ENCODE measurements around the gene CSPG4.
"Not testable (repeated sequence)": the region's sequence is repeated elsewhere in the genome, so short reads cannot be mapped to it uniquely, and the experiment has no call there.

Gene CSPG4

DNA sequence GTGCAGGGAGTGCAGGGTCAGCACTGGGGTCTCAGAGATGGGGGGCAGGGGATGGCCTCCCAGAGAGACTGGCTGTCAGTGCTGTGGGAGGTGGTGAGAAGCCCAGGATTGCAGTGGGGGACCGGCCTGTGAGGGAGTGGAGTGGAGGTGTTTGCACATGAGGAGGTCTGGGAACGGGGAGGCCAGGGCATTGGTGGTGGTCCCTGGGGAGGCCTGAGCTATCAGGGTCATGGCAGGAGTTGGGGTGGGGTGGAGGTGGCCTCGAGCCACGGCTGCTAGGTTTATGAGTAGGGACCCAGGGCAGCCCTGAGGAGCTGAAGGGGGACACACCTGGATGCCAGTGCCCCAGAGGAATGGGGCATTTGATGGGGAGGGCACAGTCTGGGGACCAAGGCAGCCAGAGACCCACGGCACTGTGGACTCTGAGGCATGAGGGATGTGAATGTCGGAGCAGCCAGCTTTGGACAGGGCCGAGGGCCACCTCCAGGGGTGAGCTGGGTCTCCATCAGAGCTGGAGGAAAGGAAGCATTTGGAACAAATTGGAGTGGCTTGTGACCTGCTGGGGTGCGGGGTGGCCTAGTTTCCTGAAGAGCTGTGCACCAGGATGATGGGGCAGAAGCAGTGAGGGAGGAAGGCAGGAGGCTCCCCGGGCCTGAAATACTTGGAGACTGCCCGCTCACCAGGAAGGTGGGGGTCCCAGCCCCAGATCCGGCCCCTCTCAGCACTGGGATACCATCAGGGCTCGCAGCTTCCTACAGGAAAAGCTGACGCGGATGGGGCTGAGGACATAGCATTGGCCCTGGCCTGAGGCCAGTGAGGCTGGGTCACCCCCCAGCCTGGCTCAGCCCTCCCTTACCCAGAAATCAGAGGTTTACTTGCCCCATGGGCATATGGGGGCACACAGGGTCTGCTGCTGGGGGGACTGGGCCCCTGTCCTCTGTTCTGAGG is 9.5 kb upstream of the CSPG4 start:
- 92 to 93% methylated on average over 14 of the region's 14 CpGs for WGBS, 2 experiments
- Histone ChIP-seq H3K27ac (ENCODE audit: insufficient read depth, low read depth, low read length, poor library complexity, severe bottlenecking) (no peak overlapping the region), H3K9me3 (ENCODE audit: control insufficient read depth, low read length) (no peaks in the 10 kb centered on the region), H3K36me3 (ENCODE audit: control insufficient read depth, insufficient read depth, low read length) (no peaks in the 10 kb centered on the region), H3K4me3 (ENCODE audit: insufficient read depth, low read depth, low read length) (no peak overlapping the region), H3K4me1 (ENCODE audit: control insufficient read depth, insufficient read depth, low read length) (peaks cover 10% of the 10 kb centered on the region), H3K27me3 (ENCODE audit: control insufficient read depth, insufficient read depth, low read length, poor library complexity, severe bottlenecking) (no peaks in the 10 kb centered on the region)

- no peak overlapping the region for H3K4me3 ChIP-seq (ENCODE audit: insufficient read depth, low read depth, low read length)
- no peak overlapping the region for H3K27ac ChIP-seq (ENCODE audit: insufficient read depth, low read depth, low read length, poor library complexity, severe bottlenecking)
- H3K9me3 ChIP-seq (ENCODE audit: control insufficient read depth, low read length), result no peaks in the 10 kb centered on the region
- WGBS, 2 experiments, result 93% methylated on average over 12 of the region's 12 CpGs
- H3K27me3 ChIP-seq (ENCODE audit: control insufficient read depth, insufficient read depth, low read length, poor library complexity, severe bottlenecking), result no peaks in the 10 kb centered on the region
- peaks cover 10% of the 10 kb centered on the region for H3K4me1 ChIP-seq (ENCODE audit: control insufficient read depth, insufficient read depth, low read length)
- no peaks in the 10 kb centered on the region for H3K36me3 ChIP-seq (ENCODE audit: control insufficient read depth, insufficient read depth, low read length)
Measured at GRCh38 chr15:75721480-75721922, 8.9 kb upstream of the CSPG4 start.

- Histone ChIP-seq H3K4me1 (ENCODE audit: control insufficient read depth, insufficient read depth, low read length) (peaks cover 10% of the 10 kb centered on the region), H3K9me3 (ENCODE audit: control insufficient read depth, low read length) (no peaks in the 10 kb centered on the region), H3K36me3 (ENCODE audit: control insufficient read depth, insufficient read depth, low read length) (no peaks in the 10 kb centered on the region), H3K4me3 (ENCODE audit: insufficient read depth, low read depth, low read length) (no peak overlapping the region), H3K27ac (ENCODE audit: insufficient read depth, low read depth, low read length, poor library complexity, severe bottlenecking) (no peak overlapping the region), H3K27me3 (ENCODE audit: control insufficient read depth, insufficient read depth, low read length, poor library complexity, severe bottlenecking) (no peaks in the 10 kb centered on the region)
- 50 to 51% methylated on average over 10 of the region's 10 CpGs for WGBS, 2 experiments
Measured at GRCh38 chr15:75720787-75721479, 8.3 kb upstream of the CSPG4 start.

DNA sequence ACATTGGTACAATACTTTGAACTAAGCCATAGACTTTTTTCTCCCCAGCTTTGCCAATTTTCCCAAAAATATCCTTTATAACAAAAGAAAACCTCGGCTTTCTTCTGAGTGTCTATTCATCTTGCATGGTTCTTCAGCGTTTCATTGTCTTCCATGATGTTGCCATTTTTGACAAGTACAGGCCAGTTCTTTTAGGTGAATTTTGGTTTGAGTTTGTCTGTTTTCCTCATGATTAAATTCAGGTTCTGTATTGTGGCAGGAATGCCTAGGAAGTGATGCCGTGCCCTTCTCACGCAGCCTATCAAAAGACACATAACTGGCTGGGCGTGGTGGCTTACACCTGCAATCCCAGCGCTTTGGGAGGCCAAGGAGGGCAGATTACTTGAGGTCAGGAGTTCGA is 7.6 kb upstream of the CSPG4 start:
- H3K4me1 ChIP-seq (ENCODE audit: control insufficient read depth, insufficient read depth, low read length), result peaks cover 10% of the 10 kb centered on the region
- WGBS, 2 experiments, result 94% methylated on average over 7 of the region's 7 CpGs
- H3K9me3 ChIP-seq (ENCODE audit: control insufficient read depth, low read length), result no peaks in the 10 kb centered on the region
- no peaks in the 10 kb centered on the region for H3K36me3 ChIP-seq (ENCODE audit: control insufficient read depth, insufficient read depth, low read length)
- no peaks in the 10 kb centered on the region for H3K27me3 ChIP-seq (ENCODE audit: control insufficient read depth, insufficient read depth, low read length, poor library complexity, severe bottlenecking)
- H3K27ac ChIP-seq (ENCODE audit: insufficient read depth, low read depth, low read length, poor library complexity, severe bottlenecking), result no peak overlapping the region
- no peak overlapping the region for H3K4me3 ChIP-seq (ENCODE audit: insufficient read depth, low read depth, low read length)

DNA sequence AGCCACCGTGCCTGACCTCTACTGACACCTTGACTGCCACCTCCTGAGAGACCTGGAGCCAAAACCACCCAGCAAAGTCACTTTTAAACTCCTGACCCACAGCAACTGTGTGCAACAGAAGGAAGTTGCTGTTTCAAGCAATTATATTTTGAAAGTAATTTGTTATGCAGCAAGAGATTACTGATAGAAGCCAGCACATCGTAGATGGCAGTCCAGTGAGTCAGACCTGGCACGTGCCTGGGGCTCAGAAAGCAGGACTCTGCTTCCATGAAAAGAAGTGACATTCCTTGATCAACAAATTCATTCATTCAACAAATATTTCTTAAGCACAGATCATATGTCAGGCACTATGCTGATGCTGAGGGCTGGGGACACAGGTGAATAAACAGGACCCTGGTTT is 5.7 kb upstream of the CSPG4 start:
- no peaks in the 10 kb centered on the region for H3K9me3 ChIP-seq (ENCODE audit: control insufficient read depth, low read length)
- peaks cover 8% of the 10 kb centered on the region for H3K4me1 ChIP-seq (ENCODE audit: control insufficient read depth, insufficient read depth, low read length)

GRCh38 chr15:75717001-75717400 is 4.4 kb upstream of the CSPG4 start:
- not testable (repeated sequence) for H3K27ac ChIP-seq (ENCODE audit: insufficient read depth, low read depth, low read length, poor library complexity, severe bottlenecking); H3K36me3 ChIP-seq (ENCODE audit: control insufficient read depth, insufficient read depth, low read length); H3K9me3 ChIP-seq (ENCODE audit: control insufficient read depth, low read length); H3K4me1 ChIP-seq (ENCODE audit: control insufficient read depth, insufficient read depth, low read length); H3K4me3 ChIP-seq (ENCODE audit: insufficient read depth, low read depth, low read length)
- 95 to 96% methylated on average over 5 to 6 of the region's 6 CpGs for WGBS, 2 experiments
- H3K27me3 ChIP-seq (ENCODE audit: control insufficient read depth, insufficient read depth, low read length, poor library complexity, severe bottlenecking), result peaks cover 15% of the 10 kb centered on the region

More for the DNA sequence above, 5.7 kb upstream of the CSPG4 start:
- Histone ChIP-seq H3K36me3 (ENCODE audit: control insufficient read depth, insufficient read depth, low read length) (no peaks in the 10 kb centered on the region), H3K27me3 (ENCODE audit: control insufficient read depth, insufficient read depth, low read length, poor library complexity, severe bottlenecking) (peaks cover 3% of the 10 kb centered on the region), H3K4me3 (ENCODE audit: insufficient read depth, low read depth, low read length) (no peak overlapping the region), H3K27ac (ENCODE audit: insufficient read depth, low read depth, low read length, poor library complexity, severe bottlenecking) (no peak overlapping the region)
- 84 to 87% methylated on average over 3 of the region's 3 CpGs for WGBS, 2 experiments

DNA sequence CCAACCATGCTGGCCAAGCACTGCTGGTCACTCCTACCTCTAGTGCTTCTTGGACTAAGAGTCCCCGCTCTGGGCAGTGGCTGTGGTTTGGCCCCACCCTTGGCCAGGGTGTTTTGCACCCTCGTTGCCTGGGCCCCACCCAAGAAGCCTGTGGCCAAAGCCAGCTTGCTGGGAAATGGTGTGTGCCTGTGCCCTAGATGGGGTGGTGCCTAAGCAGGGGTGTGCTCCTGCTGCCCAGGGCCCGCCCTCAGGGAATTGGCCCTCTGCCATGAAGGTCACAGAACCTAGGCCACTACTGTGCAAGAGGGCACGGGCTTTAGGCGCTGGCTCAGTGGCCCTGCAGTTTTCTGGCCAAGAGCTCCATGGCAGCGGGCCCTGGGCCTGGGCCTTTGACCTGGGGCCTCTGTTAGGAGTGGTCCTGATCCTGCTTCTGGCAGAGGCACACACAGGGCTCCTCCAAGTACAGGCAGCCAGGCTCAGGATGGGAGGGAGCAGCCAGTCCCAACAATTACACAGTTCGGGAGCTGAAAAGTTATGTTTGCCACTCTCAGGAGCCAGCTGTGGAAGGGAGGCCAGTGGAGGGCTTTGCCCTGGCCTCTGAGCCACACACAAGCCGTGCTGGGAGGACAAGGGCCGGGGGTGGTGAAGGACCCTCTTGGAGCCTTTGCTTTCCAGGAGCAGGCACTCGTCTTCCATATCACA is 3.8 kb upstream of the CSPG4 start:
- 88 to 91% methylated on average over 3 of the region's 10 CpGs for WGBS, 2 experiments
- not testable (repeated sequence) for H3K27ac ChIP-seq (ENCODE audit: insufficient read depth, low read depth, low read length, poor library complexity, severe bottlenecking); H3K9me3 ChIP-seq (ENCODE audit: control insufficient read depth, low read length); H3K36me3 ChIP-seq (ENCODE audit: control insufficient read depth, insufficient read depth, low read length); H3K4me3 ChIP-seq (ENCODE audit: insufficient read depth, low read depth, low read length); H3K4me1 ChIP-seq (ENCODE audit: control insufficient read depth, insufficient read depth, low read length)
- H3K27me3 ChIP-seq (ENCODE audit: control insufficient read depth, insufficient read depth, low read length, poor library complexity, severe bottlenecking), result peaks cover 15% of the 10 kb centered on the region

DNA sequence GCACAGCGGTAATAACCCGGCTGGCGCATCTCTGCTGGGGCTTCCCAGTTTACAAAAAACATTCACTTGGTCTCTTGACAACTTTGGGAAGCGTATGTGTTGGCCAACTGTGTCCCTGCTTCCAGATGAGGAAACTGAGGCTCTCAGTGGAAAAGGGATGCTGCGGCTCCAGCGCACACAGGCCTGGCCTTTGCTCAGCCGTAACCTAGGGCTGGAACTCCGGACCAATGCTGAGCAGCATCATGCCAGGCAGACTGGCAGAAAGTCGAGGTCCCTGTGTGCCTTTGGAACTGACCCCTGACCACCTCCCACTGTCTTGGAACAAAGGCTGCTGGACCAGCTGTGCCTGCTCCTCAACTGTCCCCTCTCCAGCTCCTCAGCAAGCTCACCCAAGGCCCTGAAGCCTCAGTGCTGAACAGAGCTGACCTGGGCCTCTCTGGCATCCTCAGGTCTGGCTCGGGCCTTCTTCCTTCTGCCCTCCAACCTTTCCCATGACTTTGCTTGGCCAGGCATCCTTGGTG is 2.7 kb upstream of the CSPG4 start:
- not testable (repeated sequence) for H3K36me3 ChIP-seq (ENCODE audit: control insufficient read depth, insufficient read depth, low read length); H3K9me3 ChIP-seq (ENCODE audit: control insufficient read depth, low read length); H3K27ac ChIP-seq (ENCODE audit: insufficient read depth, low read depth, low read length, poor library complexity, severe bottlenecking); H3K4me1 ChIP-seq (ENCODE audit: control insufficient read depth, insufficient read depth, low read length); H3K4me3 ChIP-seq (ENCODE audit: insufficient read depth, low read depth, low read length)
- WGBS, 2 experiments, result 90 to 94% methylated on average over 9 to 10 of the region's 10 CpGs
- peaks cover 15% of the 10 kb centered on the region for H3K27me3 ChIP-seq (ENCODE audit: control insufficient read depth, insufficient read depth, low read length, poor library complexity, severe bottlenecking)

DNA sequence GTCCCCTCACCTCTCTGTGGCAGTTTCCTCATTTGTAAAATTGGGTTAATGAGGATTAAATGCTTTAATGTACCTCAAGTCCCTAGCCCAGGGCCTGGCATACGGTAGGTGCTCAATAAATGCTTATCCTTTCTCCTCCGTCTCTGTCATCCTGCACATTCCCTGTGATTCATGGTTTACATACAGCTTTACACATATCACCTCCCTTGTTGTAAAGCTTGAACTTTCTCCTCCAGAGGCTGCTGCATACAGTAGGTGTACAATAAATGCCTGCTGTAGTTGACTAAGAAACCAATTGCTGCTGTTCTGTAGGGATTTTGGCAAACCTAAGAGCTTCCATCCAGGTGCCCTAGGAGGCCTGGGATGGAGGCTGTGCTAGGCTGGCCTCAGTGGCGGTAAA is 1.5 kb upstream of the CSPG4 start:
- WGBS, 2 experiments, result 91 to 94% methylated on average over 3 of the region's 3 CpGs
- H3K4me3 ChIP-seq (ENCODE audit: insufficient read depth, low read depth, low read length), result no peak overlapping the region
- H3K27me3 ChIP-seq (ENCODE audit: control insufficient read depth, insufficient read depth, low read length, poor library complexity, severe bottlenecking), result peaks cover 15% of the 10 kb centered on the region
- no peak overlapping the region for H3K27ac ChIP-seq (ENCODE audit: insufficient read depth, low read depth, low read length, poor library complexity, severe bottlenecking)
- H3K4me1 ChIP-seq (ENCODE audit: control insufficient read depth, insufficient read depth, low read length), result peaks cover 10% of the 10 kb centered on the region
- no peaks in the 10 kb centered on the region for H3K9me3 ChIP-seq (ENCODE audit: control insufficient read depth, low read length)
- H3K36me3 ChIP-seq (ENCODE audit: control insufficient read depth, insufficient read depth, low read length), result no peaks in the 10 kb centered on the region
